ENCODE results near the gene CTTNBP2.

GRCh38 chr7:117705630-117706029, 167.6 kb downstream of the CTTNBP2 start:
- TF ChIP-seq CTCF (IDR thresholded peaks at IDR 0.05): no peak
- TF ChIP-seq POLR2A (IDR thresholded peaks at IDR 0.05): no peak
- no peak for TF ChIP-seq EP300 (IDR thresholded peaks at IDR 0.05)
